Activated CD4-positive, CD25-positive, alpha-beta regulatory T cell treated with anti-CD3 and anti-CD28 coated beads, Interleukin-2, amount 50 U/mL, for 16 hours (primary cell): ENCODE results near the gene AP2S1.
"Not testable (repeated sequence)": the region's sequence is repeated elsewhere in the genome, so short reads cannot be mapped to it uniquely, and the experiment has no call there.

Experiments
- DNase-seq: peaks from one replicate; pipeline ENCODE4 v3.0.0-alpha.2; 2020; ENCODE audit warnings: low read depth, low spot score

AP2S1 gene

DNA sequence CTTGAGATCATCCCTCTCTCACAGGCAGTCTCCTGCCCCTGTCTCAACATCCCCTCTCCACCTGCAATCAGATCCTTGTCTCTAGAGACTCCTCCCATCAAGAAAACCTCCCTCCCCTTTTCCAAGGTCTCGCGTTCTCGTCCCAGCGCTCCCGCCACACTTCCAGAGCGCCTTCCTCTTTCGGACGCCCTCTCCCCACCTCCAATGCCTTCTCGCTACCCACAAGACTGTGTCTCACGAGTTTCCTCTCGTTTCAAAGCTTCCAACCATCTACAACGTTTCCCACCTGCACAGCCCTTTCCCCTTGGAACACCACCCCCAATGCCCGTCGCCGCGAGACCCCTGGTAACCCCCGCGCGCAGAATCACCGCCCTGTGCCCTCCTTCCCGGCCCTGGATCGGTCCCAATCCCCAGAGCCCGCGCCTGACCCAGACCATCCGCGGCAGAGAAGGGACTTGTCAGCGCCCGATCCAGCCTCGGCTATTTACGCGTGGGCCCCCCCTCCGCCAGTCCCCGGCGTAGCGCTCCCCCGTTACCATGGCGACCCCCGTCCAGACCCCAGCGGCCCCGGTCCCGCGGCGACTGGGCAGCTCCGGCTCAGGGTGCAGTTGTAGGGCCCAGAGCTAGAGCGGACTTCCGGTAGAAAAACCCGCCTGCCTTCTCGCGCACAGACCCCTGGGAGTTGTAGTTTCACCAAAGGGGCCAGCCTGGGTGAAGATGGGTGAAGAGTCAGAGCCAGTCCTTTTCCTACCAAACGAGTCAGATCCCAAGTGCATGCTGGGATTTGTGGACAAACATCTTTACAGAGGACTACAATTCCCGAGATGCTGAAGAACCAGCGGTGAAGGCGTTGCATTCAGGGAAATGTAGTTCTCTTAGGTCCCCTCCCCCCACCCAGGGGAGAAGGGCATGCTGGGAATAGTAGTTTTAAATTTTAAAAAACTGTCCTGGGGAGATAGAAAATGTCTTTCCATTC lies at the start of gene AP2S1:
Gene AP2S1, minus strand, starts transcription at position 619 of the 976 bp plus-strand sequence. Its CDS starts 80 bp downstream, at position 539.
- peak; percentile 93 for DNase-seq

- no peak for DNase-seq
Measured at GRCh38 chr19:46900341-46900740, 49.7 kb upstream of the AP2S1 start.

DNA sequence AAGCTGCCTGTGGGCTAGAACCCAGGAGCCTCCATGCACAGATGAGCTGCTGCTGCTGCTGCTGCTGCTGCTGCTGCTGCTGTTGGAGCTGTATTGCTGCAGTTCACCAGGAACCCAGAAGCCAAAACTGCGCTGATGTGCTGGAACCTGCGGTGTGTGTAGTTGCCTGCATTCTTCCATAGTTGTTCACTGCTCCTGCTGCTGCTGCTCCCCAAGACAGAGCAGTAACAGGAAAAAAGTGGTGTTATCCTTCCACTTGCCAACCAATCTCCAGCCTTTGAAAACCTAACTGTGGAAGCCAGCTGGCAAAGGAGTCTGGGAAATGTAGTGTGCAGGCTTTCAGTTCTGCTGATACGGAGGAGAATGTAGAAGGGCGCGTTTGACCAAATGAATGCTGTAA lies 48.1 kb upstream of the AP2S1 start:
- DNase-seq: no peak

- DNase-seq: no peak
Measured at GRCh38 chr19:46896076-46896794, 45.6 kb upstream of the AP2S1 start.

GRCh38 chr19:46892252-46893179 lies 41.9 kb upstream of the AP2S1 start:
- DNase-seq: no peak

DNA sequence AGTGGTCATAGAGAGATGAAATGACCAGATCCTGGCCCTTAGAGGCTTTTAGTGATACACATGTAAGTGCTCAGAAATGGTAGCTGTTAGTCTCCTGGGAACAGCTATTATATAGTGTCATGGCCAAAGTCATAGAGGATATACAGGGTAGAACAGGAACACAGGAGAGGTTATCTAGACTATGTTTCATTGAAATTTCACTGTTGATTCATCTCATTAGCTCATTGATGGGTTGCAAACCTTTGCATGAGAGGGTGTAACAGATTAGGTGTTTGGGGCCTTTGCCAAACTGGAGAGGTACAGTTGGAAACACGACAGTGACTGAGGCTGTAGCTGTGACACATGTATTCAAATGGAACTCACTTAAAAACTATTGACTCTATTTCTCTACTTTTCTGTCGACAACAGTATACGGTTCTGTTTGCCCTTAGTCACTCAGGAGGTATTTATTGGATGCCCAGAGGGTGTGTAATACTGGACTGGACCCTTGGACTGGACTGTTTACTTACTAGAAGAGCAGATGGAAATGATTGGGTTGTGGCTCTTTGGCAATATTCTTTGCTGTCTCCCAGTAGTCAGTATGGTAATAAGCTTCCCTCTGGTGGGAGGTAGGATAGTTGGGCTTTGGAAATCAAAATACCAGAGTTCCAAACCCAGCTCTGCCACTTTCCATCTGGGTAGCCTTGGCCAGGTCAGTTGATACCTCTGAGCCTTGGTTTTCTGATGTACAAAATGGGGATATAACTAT lies 40.0 kb upstream of the AP2S1 start:
- DNase-seq: no peak

DNA sequence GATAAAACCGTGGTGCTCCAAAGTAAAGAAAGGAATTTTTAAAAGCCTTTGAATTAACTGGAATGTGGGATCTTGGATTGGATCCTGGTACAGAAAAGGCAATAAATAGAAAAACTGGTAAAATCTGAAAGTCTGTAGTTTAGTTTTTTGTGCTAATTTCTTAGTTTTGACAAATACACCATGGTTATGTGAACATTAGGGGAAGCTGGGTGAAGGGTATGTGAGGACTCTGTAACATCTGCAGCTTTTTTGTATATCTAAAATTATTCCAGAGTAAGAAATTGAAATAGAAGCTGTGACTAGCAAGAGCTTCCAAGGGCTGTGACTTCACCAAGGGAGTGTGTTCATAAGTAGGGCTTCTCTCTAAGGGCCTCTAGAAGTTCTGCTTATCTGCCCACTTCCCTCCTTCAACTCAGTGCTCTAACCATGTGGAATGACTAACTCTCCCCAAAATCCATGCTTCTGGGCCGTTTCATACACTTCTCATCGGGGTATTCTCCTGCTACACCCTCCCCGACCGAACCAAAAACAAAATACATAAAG lies 36.7 kb upstream of the AP2S1 start:
- no peak for DNase-seq

DNA sequence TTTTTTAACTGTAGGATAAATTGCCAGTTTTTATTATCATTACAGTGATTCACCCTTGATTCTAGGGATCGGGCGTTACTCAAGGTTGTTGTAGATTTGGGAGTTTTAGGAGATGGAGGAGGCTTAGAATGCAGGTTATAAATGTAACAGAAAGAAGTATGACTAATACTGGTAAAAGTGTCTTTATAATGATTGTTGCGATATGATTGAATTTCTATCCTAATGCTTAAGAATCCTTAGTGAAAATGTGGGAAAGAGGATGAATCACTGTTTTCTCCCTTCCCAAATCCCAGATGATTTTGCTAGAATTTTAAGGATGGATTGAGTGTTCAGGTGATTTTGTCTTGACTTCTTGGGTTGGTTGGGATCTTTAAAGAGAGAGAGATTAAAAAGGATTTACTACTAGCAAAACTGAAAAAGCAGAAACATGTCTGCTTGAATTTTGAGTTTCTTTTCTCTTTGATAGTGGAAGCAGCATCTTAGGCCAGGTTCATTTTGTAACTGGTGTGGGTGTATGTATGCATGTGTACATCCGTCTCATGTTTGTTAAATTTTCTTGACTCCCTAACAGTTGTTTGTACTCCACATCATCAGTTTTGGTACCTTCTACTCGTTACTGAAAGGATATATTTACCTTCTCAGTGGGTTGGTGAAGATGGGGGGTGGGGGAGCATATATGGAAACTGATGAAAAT lies 36.0 kb upstream of the AP2S1 start:
- no peak for DNase-seq

DNA sequence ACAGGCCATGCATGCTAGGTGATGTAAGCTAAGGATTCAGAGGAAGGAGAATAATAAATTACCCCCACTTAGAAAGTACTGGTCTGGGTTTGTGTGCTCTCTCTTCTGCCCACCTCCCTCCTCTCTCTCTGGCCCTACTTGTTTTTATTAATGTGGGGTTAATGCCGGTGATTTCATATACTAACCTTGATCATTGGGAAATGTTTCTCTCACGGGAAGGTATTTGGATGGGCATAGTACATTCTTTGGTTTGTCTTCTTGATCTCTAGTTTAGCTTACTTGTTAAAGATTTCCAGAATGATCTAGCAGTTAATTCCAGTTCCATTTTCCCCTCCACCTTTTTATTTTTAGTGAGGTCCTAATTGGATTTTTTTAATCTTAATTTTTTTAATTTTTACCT lies 34.8 kb upstream of the AP2S1 start:
- no peak for DNase-seq

GRCh38 chr19:46882751-46883150 lies 32.1 kb upstream of the AP2S1 start:
- not testable (repeated sequence) for DNase-seq

DNA sequence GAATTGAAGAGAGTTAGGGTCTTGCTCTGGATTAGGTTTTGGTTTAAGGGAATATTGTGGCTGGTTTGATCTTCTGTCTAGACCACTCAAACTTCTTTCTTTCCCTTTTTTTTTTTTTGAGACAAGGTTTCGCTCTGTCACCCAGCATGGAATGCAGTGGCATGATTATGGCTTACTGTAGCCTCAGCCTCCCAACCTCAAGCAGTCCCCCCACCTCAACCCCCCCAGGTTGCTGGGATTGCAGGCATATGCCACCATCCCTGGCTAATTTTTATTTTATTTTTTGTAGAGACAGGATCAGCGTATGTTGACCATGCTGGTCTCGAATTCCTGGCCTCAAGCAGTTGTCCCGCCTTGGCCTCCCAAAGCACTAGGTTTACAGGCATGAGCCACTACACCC lies 31.4 kb upstream of the AP2S1 start:
- DNase-seq: no peak

- DNase-seq: no peak
Measured at GRCh38 chr19:46881092-46881491, 30.4 kb upstream of the AP2S1 start.

DNA sequence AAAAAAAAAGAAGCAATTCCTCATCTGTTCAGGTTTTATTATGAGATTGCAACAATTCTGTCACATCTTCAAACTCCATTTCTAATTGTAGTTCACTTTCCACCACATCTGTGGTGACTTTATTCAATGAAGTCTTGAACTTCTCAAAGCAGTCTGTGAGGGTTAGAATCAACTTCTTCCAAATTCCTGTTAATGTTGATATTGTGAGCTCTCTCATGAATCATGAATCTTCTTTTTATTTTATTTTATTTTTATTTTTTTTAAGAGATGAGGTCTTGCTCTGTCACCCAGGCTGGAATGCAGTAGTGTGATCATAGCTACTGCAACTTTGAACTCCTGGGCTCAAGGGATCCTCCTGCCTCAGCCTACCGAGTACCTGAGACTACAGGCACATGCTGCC lies 29.8 kb upstream of the AP2S1 start:
- no peak for DNase-seq

DNA sequence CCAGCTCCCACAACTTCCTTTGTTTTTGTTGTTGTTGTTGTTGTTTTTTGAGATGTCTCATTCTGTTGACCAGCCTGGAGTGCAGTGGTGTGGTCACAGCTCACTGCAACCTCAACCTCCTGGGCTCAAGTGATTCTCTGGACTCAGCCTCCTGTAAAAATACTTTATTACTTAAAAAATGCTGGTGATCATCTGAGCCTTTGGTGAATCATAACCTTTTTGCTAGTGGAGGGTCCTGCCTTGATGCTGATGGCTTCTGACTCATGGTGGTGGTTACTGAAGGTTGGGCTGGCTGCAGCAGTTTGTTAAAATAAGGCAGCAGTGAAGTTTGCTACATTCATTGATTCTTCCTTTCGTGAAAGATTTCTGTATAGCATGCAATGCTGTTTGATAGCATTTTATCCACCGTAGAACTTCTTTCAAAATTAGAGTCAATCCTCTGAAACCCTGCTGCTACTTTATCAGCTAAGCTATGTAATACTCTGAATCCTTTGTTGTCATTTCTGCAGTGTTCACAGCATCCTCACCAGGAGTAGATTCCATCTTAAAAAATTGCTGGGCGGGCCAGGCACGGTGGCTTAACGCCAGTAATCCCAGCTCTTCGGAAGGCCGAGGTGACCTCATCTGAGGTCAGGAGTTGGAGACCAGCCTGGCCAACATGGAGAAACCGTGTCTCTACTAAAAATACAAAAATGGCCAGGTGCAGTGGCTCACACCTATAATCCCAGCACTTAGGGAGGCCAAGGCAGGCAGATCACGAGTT lies 28.1 kb upstream of the AP2S1 start:
- DNase-seq: no peak

DNA sequence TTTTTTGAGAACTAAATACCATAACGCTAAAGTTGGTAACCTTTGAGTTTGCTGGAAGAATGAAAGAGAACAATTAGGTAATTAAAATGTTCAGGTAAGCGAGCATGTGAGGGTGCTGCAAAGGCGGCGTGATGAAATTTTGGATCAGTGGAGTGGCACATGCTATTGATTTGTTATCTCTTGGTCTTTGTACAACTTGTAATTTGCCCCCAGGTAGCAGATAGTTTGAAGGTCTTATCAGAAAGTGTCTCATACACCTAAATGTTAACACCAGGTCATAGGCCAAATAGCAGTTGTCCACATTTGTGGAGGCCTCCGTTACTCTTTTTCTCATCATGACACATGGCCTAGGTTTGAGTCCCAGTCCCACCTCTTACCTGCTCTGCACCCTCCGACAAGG lies 25.0 kb upstream of the AP2S1 start:
- no peak for DNase-seq

GRCh38 chr19:46875234-46875633 lies 24.6 kb upstream of the AP2S1 start:
- DNase-seq: no peak

DNA sequence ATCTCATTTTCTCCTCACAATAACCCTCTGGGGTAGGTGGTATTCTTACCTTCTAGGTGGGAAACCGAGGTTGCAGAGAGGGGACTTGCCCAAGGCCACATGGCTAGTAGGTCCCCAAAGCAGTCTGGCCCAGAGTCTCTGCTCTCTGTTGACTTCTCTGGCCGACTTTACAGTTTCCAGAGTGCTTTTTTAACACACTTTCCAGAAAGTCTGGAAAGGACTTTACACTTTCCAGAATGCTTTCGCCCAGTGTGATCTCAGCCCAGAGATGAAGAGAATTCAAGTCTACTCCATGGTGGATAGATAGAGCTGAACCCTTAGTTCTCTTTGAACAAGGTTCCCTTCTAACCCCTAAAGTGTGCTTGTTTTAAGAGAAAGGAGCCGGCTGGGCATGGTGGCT lies 22.3 kb upstream of the AP2S1 start:
- no peak for DNase-seq

- DNase-seq: not testable (repeated sequence)
Measured at GRCh38 chr19:46871173-46871572, 20.5 kb upstream of the AP2S1 start.
